Upper lobe of right lung (tissue), 1 donor: ENCODE measurements around the gene SAMD4B. TPM values are rescaled to one million over a fixed set of nuclear protein-coding genes. Genes with fewer than 3 reads are reported as not detected.

ENCODE experiments used
- ATAC-seq: fragments of 200-7000 bp; cut with Tn5 transposase; one replicate; pipeline ENCODE4 v1.9.1; 2020; ENCODE audit warnings: mild to moderate bottlenecking, moderate library complexity
- DNase-seq: peaks from one replicate; pipeline ENCODE4 v3.0.0-alpha.2; 2020
- H3K27ac ChIP-seq: fragments of 200-600 bp; one replicate; pipeline ENCODE4 v1.8.0; 2022
- H3K27me3 ChIP-seq: fragments of 200-600 bp; one replicate; pipeline ENCODE4 v1.8.0; 2022; ENCODE audit warnings: mild to moderate bottlenecking
- H3K36me3 ChIP-seq: fragments of 200-600 bp; one replicate; pipeline ENCODE4 v1.8.0; 2022
- H3K4me1 ChIP-seq: fragments of 200-600 bp; one replicate; pipeline ENCODE4 v1.8.0; 2022
- H3K4me3 ChIP-seq: fragments of 200-600 bp; one replicate; pipeline ENCODE4 v1.8.0; 2022; ENCODE audit warnings: mild to moderate bottlenecking
- H3K9me3 ChIP-seq: fragments of 200-600 bp; one replicate; pipeline ENCODE4 v1.8.0; 2022
- intact Hi-C: fragments of 100-400 bp; cut with DNase I; formaldehyde crosslinking; loops from one replicate; pipeline ENCODE4 v1.11.0; 2022
- total RNA-seq: library from RNA; stranded (reverse); fragmentation: NEBNext Ultra II Directional; extraction: Animal tissue kit (Norgen Biotek cat#: 25700); gene quantifications from one replicate; pipeline ENCODE4 v1.2.1, GENCODE V29; 2021
- TF ChIP-seq, protein P1 (sequence below): fragments of 200-600 bp; IDR thresholded peaks from one replicate; pipeline ENCODE4 v1.8.0; 2022; ENCODE audit warnings: antibody characterized with exemption
- donor health status: DM: no; HTN: yes; CAD: no; lungs with severe emphysema.

SAMD4B gene
- total RNA-seq, 1 donor from 2014 or later, result 81.2 TPM

GRCh38 chr19:39427707-39428106 lies 85.5 kb downstream of the SAMD4B start:
- Histone ChIP-seq H3K27ac (peak overlapping the region; percentile 83), H3K27me3 (no peaks in the 10 kb centered on the region), H3K9me3 (no peaks in the 10 kb centered on the region), H3K36me3 (peaks cover 13% of the 10 kb centered on the region), H3K4me3 (no peak overlapping the region), H3K4me1 (peaks cover 27% of the 10 kb centered on the region)
- ATAC-seq (no peak), DNase-seq (no peak)
- intact Hi-C loops, result no loop called here
- TF ChIP-seq, protein P1, sequence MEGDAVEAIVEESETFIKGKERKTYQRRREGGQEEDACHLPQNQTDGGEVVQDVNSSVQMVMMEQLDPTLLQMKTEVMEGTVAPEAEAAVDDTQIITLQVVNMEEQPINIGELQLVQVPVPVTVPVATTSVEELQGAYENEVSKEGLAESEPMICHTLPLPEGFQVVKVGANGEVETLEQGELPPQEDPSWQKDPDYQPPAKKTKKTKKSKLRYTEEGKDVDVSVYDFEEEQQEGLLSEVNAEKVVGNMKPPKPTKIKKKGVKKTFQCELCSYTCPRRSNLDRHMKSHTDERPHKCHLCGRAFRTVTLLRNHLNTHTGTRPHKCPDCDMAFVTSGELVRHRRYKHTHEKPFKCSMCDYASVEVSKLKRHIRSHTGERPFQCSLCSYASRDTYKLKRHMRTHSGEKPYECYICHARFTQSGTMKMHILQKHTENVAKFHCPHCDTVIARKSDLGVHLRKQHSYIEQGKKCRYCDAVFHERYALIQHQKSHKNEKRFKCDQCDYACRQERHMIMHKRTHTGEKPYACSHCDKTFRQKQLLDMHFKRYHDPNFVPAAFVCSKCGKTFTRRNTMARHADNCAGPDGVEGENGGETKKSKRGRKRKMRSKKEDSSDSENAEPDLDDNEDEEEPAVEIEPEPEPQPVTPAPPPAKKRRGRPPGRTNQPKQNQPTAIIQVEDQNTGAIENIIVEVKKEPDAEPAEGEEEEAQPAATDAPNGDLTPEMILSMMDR, result no peak

DNA sequence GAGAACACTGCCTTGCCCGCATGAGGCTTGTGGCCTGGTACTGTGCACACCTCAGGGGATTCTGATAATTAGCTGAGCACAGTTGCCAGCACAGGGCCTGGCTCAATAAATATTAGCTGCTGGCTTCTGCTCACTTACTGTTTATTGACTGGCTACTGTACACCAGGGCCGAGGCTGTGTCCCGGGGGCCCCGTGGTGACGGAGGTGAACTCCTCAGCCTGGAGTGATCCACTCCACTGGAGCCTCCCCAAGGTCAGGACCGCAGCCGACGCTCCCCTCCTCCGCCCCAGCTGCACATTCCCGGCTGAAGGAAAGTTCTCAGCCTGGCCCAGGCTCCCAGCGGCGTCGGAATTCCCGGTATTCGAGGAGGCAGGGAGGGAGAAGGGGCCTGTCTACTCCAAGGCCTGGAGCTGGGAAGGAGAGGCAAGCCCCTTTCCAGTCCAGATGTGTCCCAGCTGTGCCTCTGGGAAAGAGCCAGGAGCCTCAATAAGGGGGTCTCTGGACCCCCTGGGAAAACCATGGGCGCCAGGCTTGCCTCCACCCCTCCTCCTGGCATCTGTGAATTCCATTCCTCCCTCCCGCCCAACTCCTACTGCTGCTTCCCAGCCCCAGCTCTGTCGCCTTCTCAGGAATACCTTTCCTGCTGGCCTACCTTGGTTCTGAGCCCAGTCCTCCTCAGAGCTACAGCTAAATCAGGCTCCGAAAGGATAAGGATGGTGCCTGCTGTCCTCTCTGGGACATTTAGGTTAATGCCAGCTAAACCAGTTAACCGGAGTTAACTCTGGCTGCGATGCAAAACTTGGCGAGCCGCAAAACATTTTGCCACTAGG lies 86.3 kb downstream of the SAMD4B start:
- TF ChIP-seq, protein P1, result no peak
- intact Hi-C loops, result no loop called here
- Histone ChIP-seq H3K4me3 (no peak overlapping the region), H3K9me3 (no peaks in the 10 kb centered on the region), H3K4me1 (peaks cover 28% of the 10 kb centered on the region), H3K27me3 (no peaks in the 10 kb centered on the region), H3K36me3 (peaks cover 21% of the 10 kb centered on the region), H3K27ac (peak overlapping the region; percentile 83)
- ATAC-seq, result peak; percentile 74
- peak; percentile 78 for DNase-seq

GRCh38 chr19:39430675-39431593 lies 88.7 kb downstream of the SAMD4B start:
- intact Hi-C loops, result no loop called here
- H3K4me1 ChIP-seq, result peaks cover 45% of the 10 kb centered on the region
- DNase-seq (peak; percentile 78), ATAC-seq (peak; percentile 79)
- H3K27me3 ChIP-seq, result no peaks in the 10 kb centered on the region
- peaks cover 33% of the 10 kb centered on the region for H3K36me3 ChIP-seq
- H3K9me3 ChIP-seq, result no peaks in the 10 kb centered on the region
- TF ChIP-seq, protein P1, result no peak
- H3K27ac ChIP-seq, result peak overlapping the region; percentile 91
- H3K4me3 ChIP-seq, result peak overlapping the region; percentile 21

GRCh38 chr19:39432677-39433025 lies 90.4 kb downstream of the SAMD4B start:
- intact Hi-C loops, result no loop called here
- Histone ChIP-seq H3K36me3 (peaks cover 33% of the 10 kb centered on the region), H3K27ac (no peak overlapping the region), H3K27me3 (no peaks in the 10 kb centered on the region), H3K4me3 (no peak overlapping the region), H3K9me3 (no peaks in the 10 kb centered on the region), H3K4me1 (peaks cover 49% of the 10 kb centered on the region)
- TF ChIP-seq, protein P1, result no peak
- ATAC-seq, result no peak
- DNase-seq, result no peak

DNA sequence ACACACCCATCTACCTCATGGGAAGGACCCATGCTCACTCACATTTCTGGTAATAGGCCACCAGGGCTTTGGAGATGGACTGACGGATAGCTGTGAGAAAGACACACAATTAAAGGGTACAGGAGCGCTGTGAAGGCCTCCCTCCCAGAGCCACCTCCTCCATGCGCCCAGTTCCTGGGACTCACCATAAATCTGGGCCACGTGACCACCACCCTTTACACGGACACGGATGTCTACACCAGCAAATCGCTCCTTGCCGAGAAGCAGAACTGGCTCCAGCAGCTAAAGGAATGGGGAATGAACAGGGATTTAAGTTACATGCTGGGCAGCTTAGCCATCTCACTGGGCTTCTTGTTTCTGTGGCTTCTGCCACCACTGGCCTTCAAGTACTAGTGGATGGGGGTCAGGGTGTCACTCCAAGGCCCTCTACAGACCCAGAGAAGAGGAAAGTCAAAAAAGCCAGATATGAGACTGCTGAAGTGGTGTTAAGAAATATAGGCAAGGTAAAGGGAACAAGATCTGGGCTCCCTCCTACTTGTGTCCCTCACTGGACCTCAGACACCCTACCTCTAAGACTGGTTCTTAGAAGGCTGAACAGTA lies 91.4 kb downstream of the SAMD4B start:
- intact Hi-C loops, result no loop called here
- H3K4me3 ChIP-seq, result no peak overlapping the region
- TF ChIP-seq, protein P1, result no peak
- peak overlapping the region; percentile 93 for H3K27ac ChIP-seq
- H3K9me3 ChIP-seq, result no peaks in the 10 kb centered on the region
- peaks cover 33% of the 10 kb centered on the region for H3K36me3 ChIP-seq
- no peaks in the 10 kb centered on the region for H3K27me3 ChIP-seq
- ATAC-seq (no peak), DNase-seq (no peak)
- H3K4me1 ChIP-seq, result peaks cover 43% of the 10 kb centered on the region
